Stimulated activated CD4-positive, alpha-beta T cell treated with anti-CD3 and anti-CD28 coated beads, TNF-alpha, amount 100 ng/mL, for 4 hours (primary cell): ENCODE data around the gene PNPLA4.
A peak's percentile ranks its signal among the peaks of the same experiment; 100 is the strongest.

Source experiments
- DNase-seq, 3 experiments: peaks; one replicate each; pipeline ENCODE4 v3.0.0-alpha.2; 2020; ENCODE audit warnings: low read depth in 3 of 3

PNPLA4 gene, protein sequence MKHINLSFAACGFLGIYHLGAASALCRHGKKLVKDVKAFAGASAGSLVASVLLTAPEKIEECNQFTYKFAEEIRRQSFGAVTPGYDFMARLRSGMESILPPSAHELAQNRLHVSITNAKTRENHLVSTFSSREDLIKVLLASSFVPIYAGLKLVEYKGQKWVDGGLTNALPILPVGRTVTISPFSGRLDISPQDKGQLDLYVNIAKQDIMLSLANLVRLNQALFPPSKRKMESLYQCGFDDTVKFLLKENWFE

DNA sequence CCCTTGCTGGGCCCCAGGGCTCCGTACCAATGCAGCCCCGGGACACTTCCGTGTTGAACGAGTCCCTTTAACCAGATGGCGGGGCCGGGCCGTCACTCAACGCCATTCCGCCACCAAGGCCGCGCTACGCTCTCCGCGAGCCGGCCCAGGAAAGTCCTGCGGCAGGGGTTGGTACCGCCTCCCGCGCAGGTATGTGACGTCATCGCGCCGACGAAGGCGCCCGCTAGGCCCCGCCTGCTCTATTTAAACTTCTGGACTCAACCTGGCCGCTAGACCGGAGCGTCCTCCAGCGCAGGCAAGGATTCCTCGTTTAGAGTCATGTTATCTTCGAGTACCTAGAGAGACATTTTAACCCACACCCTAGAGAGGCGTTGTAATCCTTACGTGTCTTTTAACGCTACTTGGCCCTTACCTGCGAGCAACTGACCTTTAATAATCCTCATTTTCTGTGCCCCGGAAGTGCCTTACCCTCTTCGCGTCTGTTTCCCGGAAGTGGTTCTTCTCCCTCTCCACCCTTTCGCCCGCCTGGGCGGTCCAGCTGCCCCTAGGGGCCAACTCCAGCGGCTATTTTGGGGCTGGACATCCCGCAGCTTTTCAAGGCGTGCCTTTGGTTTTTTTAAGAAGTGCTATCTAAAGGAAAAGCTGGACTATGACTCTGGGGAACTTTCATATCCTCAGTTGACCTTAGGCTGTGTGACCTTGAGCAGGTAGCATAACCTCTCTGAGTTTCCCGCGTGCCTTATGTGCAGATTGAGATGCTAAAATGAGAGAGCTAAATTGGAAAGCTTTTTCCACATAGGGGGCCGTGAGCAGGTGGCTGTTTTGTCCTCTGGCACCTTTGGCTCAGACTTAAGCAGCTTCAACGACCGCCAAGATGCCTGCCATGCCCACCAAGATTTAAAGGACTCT, at the start of gene PNPLA4:
PNPLA4 (minus strand) TSS at position 155 of the 909 bp plus-strand sequence. CDS start 1,294 bp downstream, outside the sequence.
- DNase-seq = peak; percentile 57 to 64 (median 62)

DNA sequence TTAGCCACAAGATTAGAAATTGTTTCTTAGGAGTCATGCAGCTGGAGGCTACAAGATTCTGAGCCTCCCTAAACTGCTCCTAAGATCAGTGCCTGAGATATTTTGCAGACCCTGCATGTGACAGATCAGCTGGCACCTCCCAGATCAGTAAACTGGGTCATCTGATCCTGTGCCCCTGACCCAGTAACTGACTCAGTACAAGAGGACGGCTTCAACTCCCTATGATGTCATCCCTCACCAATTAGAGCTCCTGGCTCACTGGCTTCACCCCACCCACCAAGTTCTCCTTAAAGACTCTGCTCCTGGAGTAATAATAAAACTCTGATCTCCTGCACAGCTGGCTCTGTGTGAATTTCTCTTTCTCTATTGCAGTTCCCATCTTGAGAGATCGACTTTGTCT, 45.4 kb upstream of the PNPLA4 start:
- no peak for DNase-seq

DNA sequence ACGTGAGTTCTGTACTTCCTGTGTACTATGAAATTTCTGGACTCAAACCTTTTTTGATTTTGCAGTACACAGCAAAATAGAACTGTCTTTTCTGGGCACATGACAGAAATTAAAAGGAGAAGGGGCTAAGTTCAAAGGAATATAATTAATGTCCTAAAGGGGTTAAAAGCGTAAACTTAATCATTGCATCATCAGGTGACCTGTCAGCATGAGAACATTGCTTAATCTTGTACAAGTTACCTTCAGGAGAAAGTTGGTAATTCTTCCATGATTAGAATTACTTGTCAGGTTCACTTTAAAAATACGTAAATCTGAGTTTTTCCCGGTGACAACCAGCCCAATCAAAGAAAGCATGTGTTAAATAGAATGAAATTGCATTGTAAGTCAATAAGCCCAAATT, 43.2 kb upstream of the PNPLA4 start:
- no peak for DNase-seq

DNA sequence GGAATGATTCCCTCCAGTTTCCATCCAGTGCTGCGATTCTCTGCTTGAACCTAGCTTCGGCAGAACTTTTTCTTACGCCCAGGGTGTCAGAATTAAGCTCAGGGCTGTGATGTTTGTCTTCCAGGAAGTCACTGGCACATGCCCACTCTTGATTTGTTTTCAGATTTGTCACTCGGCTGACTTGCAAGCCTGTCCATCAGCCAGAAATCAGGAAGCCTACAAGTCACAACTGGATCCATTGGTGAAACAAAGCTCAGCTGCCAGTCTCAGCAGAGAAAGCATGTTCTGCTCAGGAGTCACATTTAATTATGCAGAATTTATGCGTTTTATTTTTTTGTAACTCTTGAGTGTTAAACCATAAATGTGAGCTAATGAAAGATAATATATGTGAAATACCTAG, 38.2 kb upstream of the PNPLA4 start:
- no peak for DNase-seq

DNA sequence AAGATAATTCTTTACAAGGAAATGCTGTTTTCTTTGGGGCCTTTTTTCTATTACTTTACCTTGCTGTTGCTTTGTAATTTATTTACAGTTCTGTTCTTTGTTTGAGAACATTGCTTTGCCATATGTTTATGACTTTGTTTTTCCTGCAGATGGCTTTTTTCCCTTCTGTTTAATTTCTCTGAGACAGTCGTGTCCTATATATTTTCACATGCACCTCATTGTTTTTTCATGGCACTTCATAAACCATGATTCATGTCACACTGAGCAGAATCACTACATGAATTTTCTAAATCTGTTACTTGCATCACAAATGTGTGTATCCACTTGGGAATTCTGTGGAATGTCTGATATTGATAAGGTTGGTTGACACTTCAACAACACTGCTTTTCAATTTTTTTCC, 33.0 kb upstream of the PNPLA4 start:
- no peak for DNase-seq

DNA sequence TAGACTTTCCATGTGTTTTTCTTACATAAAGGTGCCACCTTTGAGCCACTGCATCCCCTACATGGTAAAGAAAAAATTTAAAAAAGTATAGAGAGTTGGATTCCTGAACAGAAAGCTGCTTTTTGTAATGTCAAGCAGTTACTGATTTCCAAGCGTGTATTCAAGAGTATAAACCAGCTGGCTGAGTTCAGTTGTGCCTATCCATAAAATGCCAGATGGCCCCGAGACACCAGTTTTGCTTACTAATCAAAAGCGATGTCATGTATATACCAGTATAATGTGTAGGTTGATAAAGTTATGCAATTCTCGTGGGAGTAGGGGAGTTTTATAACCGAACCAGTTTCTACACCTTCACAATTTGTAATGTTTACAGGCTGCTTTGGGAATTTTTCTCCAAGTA, 26.2 kb upstream of the PNPLA4 start:
- no peak for DNase-seq

DNA sequence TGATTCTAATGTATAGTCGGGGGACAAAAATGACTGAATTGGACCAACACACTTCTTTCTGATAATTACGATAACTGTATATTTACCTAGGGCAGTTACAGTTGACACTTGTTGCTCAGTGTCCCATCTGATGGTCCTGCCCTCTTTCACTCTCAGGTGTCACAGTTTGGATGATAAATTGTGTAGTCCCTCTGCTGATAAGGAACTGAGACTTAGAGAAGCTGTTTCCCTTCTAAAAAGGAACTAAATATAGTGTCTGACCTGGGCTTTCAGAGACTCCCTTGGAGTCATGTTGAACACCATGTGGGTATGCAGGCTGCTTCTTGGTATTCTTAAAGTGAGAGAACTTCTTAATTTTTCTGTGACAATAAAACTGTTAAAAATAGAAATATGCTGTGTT, 23.7 kb upstream of the PNPLA4 start:
- DNase-seq = no peak

DNA sequence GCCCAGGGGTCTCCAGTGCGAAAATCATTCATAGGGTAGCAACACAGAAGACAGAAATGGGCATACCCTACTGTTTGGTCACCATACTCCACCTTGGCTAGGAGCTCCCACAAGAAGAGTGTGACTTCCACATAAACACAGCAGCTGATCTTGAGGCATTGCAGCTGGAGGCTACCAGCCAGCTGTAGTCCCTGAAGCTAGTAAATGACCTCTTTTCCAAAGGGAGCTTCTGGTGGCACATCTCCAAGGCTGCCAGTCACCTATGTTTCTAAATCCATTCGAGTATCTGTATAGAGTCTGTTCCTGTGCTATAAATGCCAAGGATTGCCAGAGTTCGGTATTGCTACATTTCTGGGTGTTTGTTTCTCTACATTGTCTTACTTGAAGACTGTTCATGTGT, 21.3 kb upstream of the PNPLA4 start:
- DNase-seq = no peak

DNA sequence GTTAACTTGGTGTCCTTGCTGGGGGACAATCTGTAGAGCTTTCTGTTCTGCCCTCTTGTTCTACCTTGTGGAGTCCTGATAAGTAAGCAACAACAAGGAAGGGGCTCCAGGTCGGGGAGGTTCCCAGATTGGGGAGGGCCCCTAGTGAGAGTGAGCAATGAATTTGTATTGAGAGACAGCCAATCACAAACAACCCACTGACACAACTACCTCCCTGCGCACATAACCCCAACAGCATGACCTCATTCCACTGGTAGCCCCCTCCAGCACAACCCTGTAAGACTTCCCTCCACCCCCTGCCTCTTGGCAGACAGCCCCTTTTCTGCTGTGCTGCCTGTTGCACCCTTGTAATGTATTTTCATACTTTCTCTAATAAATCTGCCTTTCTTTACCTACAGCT, 19.7 kb upstream of the PNPLA4 start:
- no peak for DNase-seq

DNA sequence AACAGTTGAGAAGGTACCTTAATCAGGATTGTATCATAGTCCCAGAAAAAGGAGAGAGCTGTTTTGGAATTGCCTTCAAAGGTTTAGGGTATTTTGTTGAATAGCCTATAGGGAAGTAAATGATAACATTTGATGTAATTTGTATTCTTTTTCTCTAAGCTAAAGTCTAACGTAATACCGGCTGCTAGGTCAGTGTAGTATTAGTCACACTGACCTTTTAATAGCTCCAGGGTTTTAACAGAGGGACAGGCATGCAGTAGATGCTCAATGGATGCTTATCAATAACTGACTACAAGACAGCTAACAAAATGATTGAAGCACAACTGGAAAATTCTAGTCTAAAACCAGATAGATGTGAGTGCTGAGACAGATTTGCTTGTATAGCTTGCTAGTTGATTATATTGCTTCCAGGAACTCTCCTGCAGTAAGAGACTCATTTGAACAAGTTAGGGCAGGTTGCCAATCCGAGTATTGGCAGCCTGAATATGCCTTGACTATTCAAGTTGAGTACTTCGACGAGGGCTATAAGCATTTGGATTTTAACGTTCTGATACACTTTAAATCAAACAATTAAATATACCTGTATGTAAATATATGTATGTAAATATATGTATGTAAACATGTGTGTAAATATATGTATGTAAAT, 16.5 kb upstream of the PNPLA4 start:
- no peak for DNase-seq

DNA sequence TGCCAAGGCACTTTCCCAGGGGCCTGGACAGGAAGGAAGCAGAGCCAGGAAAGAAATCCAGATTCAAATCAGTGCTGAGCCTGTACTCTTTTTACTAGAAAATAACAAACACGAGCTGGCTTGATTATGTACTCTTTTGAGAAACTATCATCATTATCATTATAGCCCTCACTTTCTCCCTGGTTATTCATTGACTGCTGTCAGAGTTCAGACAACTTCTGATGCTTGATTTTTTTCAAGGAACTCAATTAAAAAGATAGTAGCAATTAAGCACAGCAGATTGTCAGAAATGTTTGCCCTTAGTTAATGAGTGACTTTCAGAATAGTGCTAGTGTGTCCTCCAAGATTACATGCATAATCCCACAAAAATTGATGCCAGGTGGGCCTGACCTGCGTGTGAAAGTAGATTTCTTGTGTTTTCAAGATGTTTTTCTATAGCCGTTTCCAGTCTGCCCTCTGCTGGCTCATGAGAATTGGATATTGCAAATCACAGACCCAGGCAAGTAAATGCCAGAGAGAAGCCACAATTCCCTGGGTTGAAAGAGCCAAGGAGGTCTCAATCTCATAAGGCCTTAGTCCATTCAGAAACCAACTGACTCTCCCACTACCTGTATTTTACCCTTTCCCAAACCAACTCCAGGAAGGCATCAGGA, 14.3 kb upstream of the PNPLA4 start:
- no peak for DNase-seq

DNA sequence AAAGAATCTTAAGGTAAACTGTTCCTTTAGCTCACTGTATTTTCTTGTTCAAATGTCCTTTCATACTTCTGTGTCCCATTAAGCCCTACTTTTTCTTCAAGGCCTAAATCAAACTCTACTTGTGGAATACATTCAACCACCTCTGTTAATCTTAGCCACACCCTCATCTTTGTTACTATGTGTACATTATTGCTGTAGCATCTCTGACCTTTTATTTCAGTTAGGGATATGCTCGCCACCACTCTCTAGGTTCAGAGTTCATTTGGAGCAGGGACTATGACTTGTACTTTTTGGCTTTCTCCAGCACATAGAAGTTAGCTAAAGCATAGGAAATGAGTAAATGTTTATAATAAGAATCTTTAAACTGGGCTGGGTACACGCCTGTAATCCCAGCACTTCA, 6.8 kb upstream of the PNPLA4 start:
- no peak for DNase-seq

DNA sequence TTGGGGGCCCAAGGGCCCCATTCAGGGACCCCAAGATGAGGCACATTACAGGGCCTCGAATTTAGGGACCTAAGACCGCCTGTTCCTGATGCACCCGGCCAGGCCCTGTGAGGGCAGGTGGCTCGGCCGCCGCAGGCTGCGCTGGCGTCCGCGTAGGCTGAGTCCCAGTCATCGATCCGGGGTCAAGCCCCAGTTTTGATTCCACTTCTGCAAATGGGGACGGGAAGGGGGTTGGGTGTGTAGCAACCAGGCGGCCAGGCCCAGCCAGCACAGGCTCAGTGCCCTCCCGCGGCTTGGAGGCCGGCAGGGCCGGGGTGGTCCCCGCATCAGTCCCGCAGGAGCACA, 327 bp downstream of the PNPLA4 start:
- no peak for DNase-seq

DNA sequence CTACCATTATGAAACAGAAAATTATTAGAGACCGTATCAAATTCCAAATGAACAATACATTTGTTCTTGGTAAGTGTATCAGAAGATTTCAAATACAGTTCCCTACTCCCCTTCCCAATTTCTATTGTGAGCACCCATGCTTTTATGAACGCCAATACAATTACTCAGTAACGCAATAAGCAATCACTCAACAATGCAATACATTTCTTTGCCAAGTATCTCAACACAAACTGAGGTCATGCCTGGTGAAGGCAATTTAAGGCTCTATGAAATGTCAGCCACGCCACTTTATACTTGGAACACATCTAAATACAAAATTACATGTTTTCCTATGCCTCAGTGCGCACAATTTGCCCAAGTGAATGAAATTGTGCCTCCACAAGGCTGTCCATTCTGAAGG, 712 bp downstream of the PNPLA4 start:
- no peak for DNase-seq

DNA sequence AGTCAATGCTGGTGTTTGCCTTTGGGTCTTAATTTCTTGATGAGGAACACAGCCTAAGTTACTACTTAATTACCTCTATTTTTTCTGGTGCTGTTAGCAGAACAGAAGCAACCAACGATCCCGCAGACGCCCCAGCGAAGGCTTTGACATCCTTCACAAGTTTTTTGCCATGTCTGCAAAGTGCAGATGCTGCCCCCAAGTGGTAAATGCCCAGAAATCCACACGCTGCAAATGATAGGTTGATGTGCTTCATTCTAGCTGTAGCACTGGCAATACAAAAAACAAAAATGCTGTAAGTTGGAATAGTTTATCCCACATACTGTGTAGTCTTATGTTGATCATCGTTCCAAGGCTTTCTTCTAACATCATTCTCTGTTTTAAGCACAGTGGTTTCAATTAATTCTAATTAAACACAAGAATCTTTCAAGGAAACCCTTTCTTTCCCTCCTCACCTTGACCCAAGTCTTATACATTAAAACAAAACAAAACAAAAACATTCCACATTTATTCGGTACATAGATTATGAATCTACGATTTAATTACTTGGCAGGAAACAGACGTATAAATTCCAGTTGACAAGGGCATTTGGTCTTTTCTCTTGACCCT, 1.2 kb downstream of the PNPLA4 start:
- DNase-seq = peak in 2 of 3 experiments; percentile 16 to 17

DNA sequence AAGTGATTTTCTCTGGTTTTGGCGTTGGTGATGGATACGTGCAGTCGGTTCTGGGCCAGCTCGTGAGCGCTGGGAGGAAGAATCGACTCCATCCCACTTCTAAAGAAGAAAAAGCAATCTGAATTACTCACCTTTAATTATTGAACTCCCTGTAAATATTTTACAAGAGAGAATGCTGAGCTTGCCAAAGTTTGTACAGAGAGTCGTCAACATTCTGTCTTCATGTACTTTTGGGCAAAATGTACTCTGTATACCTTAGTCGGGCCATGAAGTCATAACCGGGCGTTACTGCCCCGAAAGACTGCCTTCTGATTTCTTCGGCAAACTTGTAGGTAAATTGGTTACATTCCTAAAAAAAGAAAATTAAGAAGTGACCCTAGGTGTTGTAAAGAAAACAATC, 5.5 kb downstream of the PNPLA4 start:
- DNase-seq = no peak

DNA sequence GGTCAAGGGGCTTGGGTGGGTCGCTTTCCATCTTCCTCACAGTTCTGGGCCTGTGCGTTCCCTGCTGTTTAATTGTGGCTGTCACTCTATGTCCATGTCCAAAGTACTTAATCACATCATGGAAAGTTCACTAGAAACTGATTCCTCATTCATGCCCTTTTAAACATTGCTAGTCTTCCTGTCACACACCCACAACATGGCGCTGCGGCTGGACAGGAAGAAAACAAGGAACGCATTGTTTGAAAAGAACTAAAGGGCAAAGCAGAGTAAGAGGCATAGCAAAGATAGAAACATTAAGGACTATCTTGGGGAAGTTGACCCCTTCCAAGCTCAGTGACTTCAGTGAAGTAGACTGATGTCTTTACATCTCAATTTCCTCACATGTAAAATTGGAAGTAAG, 18.4 kb downstream of the PNPLA4 start:
- no peak for DNase-seq

DNA sequence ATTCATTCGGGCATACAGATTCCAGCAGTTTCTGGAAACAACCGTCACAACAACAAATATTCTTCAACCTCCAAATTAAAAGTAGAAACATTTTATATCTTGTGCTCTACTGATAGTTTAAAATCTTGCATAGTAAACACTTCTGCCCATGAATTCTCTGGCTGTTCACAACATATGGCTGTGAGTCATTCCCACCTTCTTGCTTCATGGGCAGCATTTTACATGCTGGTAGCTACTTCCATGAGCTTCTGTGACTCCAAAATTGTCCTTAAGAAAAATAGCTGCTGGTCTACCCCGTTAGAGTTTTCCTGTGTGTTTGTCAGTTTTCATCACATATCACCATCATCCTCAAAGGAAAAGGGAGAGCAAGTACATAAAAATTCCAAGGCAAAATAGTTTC, 22.7 kb downstream of the PNPLA4 start:
- DNase-seq = no peak

DNA sequence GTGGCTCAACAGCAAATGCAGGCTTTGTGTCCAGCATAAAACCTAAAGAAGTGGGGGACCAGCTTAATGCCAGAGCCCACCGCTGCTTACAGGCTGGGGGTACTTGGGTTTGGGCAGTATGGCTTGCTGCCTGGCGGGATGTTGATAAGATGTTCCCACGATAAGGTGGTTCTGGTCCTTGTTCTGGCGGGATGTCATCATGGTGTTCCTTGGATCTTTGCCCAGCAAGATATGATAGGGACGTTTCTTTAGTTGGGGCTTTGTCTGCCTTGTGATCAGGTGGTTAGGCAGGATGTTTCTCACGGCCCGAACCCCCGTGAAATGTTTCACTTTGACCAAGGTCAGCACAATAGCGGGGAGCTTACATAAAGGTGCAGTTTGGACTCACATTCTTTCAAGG, 35.3 kb downstream of the PNPLA4 start:
- no peak for DNase-seq

DNA sequence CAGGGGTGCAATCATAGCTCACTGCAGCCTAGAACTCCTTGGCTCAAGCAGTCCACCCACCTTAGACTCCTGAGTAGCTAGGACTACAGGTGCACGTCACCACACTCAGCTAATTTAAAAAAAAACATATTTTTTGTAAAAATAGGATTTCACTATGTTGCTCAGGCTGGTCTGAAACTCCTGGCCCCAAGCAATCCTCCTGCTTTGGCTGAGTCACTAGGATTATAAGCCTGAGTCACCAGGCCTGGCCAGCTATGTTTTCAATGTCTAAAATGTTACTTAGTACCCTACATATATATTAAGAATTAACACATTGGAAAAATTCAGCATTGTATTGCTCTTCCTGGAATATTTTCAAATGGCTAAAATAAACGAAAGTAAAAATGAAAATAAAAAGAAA, 37.5 kb downstream of the PNPLA4 start:
- DNase-seq = no peak

DNA sequence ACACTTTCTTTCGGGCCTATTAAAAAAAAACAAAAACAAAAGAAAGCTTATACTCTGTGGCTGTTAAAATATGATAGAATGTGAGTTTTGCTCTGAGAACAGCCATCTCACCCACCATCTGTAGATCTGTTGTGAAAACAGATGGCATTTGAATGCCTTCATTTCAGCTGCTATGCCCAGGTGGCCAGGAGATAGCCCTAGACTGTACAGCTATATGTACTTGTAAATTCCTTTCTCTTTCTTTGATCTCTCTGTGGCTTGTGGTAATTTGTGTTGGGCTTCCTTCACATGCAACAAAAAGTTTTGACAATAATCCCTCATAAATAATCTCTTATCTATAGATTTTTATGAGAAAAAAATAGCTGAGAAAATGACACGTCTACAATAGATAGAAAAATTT, 38.1 kb downstream of the PNPLA4 start:
- no peak for DNase-seq

DNA sequence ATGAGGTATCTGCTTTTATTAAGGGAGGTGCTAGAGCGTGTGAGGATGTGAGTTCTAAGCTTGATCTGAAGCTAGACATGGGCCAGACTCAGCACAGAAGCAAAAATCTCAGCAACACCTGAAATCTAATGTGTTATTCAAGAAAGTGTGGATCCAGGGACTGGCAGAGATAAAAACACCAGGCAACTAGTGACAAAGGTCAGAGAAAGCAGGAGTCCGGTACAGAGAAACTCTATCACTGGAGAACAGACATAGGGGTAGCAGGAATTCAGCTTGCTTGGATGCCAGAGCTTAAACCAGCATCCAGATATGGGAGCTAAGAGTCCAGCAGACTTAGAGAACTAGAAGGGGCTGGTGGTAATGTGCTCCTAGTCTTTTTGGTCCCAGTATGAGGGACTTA, 50.3 kb downstream of the PNPLA4 start:
- DNase-seq = no peak
